H1 (cell line): ENCODE data around the gene ACOX1. TPM values are rescaled to one million over a fixed set of nuclear protein-coding genes. Genes with fewer than 3 reads are reported as not detected.
A peak's percentile ranks its signal among the peaks of the same experiment; 100 is the strongest.

Experiments used
- CTCF ChIA-PET: fragments of 300-600 bp; sonication (Branson Sonifier 250); formaldehyde crosslinking; loops from one replicate; lab custom pipeline; 2021; ENCODE audit not compliant: partially characterized antibody; lab: Charles Lee
- POLR2A ChIA-PET: fragments of 300-600 bp; sonication (Branson Sonifier 250); formaldehyde crosslinking; loops from one replicate; lab custom pipeline; 2021; ENCODE audit warnings: inconsistent platforms; ENCODE audit not compliant: partially characterized antibody; lab: Charles Lee
- DNase-seq, 2 experiments: peaks; one replicate each; pipeline versions ENCODE4 v3.0.0 to v3.0.0-alpha.2; 2010 to 2022; ENCODE audit warnings: low spot score in 2 of 2, low read depth in 1 of 2, mixed read lengths in 1 of 2
- FAIRE-seq: peaks from 2 replicates; lab custom pipeline; 2011; peaks lifted over from hg19 to GRCh38; lab: Jason Lieb, UNC
- H2AFZ ChIP-seq: 2 replicates; pipeline ENCODE4 v1.8.1; 2012; ENCODE audit warnings: low read length, inconsistent platforms
- H2AK5ac ChIP-seq: 2 replicates; pipeline ENCODE4 v1.6.1; 2013; ENCODE audit warnings: low read depth, low read length
- H2BK120ac ChIP-seq: replicated peaks from 2 replicates; pipeline ENCODE3; 2013; ENCODE audit warnings: low read depth, low read length, inconsistent platforms
- H2BK12ac ChIP-seq: 2 replicates; pipeline ENCODE4 v1.6.1; 2013; ENCODE audit warnings: low read depth, low read length
- H2BK15ac ChIP-seq: 2 replicates; pipeline ENCODE4 v1.6.1; 2013; ENCODE audit warnings: low read length
- H2BK20ac ChIP-seq: 2 replicates; pipeline ENCODE4 v1.6.1; 2013; ENCODE audit warnings: low read length
- H2BK5ac ChIP-seq: 2 replicates; pipeline ENCODE4 v1.6.1; 2013; ENCODE audit warnings: low read depth, low read length
- H3K14ac ChIP-seq: 2 replicates; pipeline ENCODE4 v1.6.1; 2013; ENCODE audit warnings: inconsistent platforms; ENCODE audit not compliant: insufficient read length
- H3K18ac ChIP-seq: 2 replicates; pipeline ENCODE4 v1.6.1; 2013; ENCODE audit warnings: low read length; ENCODE audit errors: extremely low read depth
- H3K23ac ChIP-seq: 2 replicates; pipeline ENCODE4 v1.6.1; 2013; ENCODE audit warnings: inconsistent platforms; ENCODE audit not compliant: insufficient read length
- H3K23me2 ChIP-seq: 2 replicates; pipeline ENCODE4 v1.6.1; 2013; ENCODE audit warnings: low read depth, low read length
- H3K27ac ChIP-seq: 2 replicates; pipeline ENCODE4 v1.6.1; 2011; ENCODE audit warnings: low read depth, low read length, inconsistent platforms
- H3K27me3 ChIP-seq, 4 experiments: replicated peaks in 1 of 4; 1 replicate in 1 of 4; 2 replicates in 3 of 4; pipeline versions ENCODE4 v1.6.1 to v1.8.1; 2011 to 2013; ENCODE audit warnings: low read length in 3 of 4, mild to moderate bottlenecking in 3 of 4, inconsistent platforms in 2 of 4, mixed read lengths in 2 of 4, moderate library complexity in 1 of 4; ENCODE audit not compliant: control insufficient read depth in 3 of 4, insufficient read depth in 3 of 4; ENCODE audit errors: extremely low read depth in 1 of 4
- H3K36me3 ChIP-seq, 4 experiments: 2 replicates each; pipeline versions ENCODE4 v1.6.1 to v1.8.1; 2011 to 2013; ENCODE audit warnings: mild to moderate bottlenecking in 4 of 4, low read length in 3 of 4, moderate library complexity in 2 of 4, control low read depth in 1 of 4, inconsistent platforms in 1 of 4; ENCODE audit not compliant: insufficient read depth in 4 of 4, control insufficient read depth in 2 of 4
- H3K4ac ChIP-seq: replicated peaks from 2 replicates; pipeline ENCODE3; 2013; ENCODE audit warnings: low read length, low read depth, mixed read lengths, inconsistent platforms; ENCODE audit not compliant: insufficient read length
- H3K4me1 ChIP-seq, 4 experiments: replicated peaks in 1 of 4; 1 replicate in 1 of 4; 2 replicates in 3 of 4; pipeline versions ENCODE4 v1.6.1 to v1.8.1; 2011 to 2013; ENCODE audit warnings: low read length in 3 of 4, inconsistent platforms in 2 of 4, mixed read lengths in 1 of 4; ENCODE audit not compliant: insufficient read depth in 4 of 4, control insufficient read depth in 3 of 4
- H3K4me2 ChIP-seq, 2 experiments: 2 replicates each; pipeline versions ENCODE4 v1.6.1 to v1.8.1; 2011 to 2013; ENCODE audit warnings: low read depth in 2 of 2, low read length in 2 of 2, control low read depth in 1 of 2, inconsistent platforms in 1 of 2, mild to moderate bottlenecking in 1 of 2; ENCODE audit not compliant: insufficient read depth in 1 of 2
- H3K4me3 ChIP-seq, 4 experiments: fragments of 200-600, 300-600 bp in 1 of 4; sonication (generic), shearing (Covaris generic), sonication (Bioruptor Twin) in 1 of 4; 2 replicates each; pipeline versions ENCODE4 v1.5.1 to v1.8.1; 2011 to 2016; ENCODE audit warnings: low read length in 4 of 4, low read depth in 3 of 4, control low read depth in 2 of 4, inconsistent platforms in 2 of 4, mild to moderate bottlenecking in 2 of 4, mixed read lengths in 1 of 4, moderate library complexity in 1 of 4; ENCODE audit not compliant: insufficient read depth in 2 of 4; ENCODE audit errors: extremely low read depth in 1 of 4
- H3K56ac ChIP-seq: replicated peaks from 2 replicates; pipeline ENCODE3; 2013; ENCODE audit warnings: low read depth, mild to moderate bottlenecking, mixed read lengths, low read length, inconsistent platforms; ENCODE audit not compliant: insufficient read length
- H3K79me1 ChIP-seq: 2 replicates; pipeline ENCODE4 v1.6.1; 2013; ENCODE audit warnings: low read depth, low read length, control low read depth
- H3K79me2 ChIP-seq, 2 experiments: 2 replicates each; pipeline versions ENCODE4 v1.6.1 to v1.8.1; 2012 to 2013; ENCODE audit warnings: low read length in 2 of 2, mild to moderate bottlenecking in 2 of 2, inconsistent platforms in 1 of 2; ENCODE audit not compliant: insufficient read depth in 2 of 2, control insufficient read depth in 1 of 2
- H3K9ac ChIP-seq, 4 experiments: replicated peaks in 1 of 4; 1 replicate in 1 of 4; 2 replicates in 3 of 4; pipeline versions ENCODE4 v1.6.1 to v1.8.1; 2011 to 2013; ENCODE audit warnings: low read depth in 3 of 4, low read length in 3 of 4, control low read depth in 2 of 4, mild to moderate bottlenecking in 2 of 4, moderate library complexity in 2 of 4, inconsistent platforms in 1 of 4; ENCODE audit errors: extremely low read depth in 1 of 4
- H3K9me3 ChIP-seq, 2 experiments: 2 replicates each; pipeline versions ENCODE4 v1.6.1 to v1.8.1; 2012 to 2013; ENCODE audit warnings: mild to moderate bottlenecking in 2 of 2, moderate library complexity in 2 of 2, control low read depth in 1 of 2, inconsistent platforms in 1 of 2, low read depth in 1 of 2, low read length in 1 of 2, mixed read lengths in 1 of 2; ENCODE audit not compliant: insufficient read depth in 2 of 2
- H4K20me1 ChIP-seq, 2 experiments: replicated peaks in 1 of 2; 2 replicates each; pipeline versions ENCODE3 to v1.8.1; 2011 to 2013; ENCODE audit warnings: inconsistent platforms in 2 of 2, low read length in 2 of 2, mild to moderate bottlenecking in 1 of 2; ENCODE audit not compliant: insufficient read depth in 2 of 2, control insufficient read depth in 1 of 2
- H4K5ac ChIP-seq: 2 replicates; pipeline ENCODE4 v1.6.1; 2013; ENCODE audit warnings: low read length, low read depth, mixed read lengths, inconsistent platforms; ENCODE audit not compliant: insufficient read length
- H4K8ac ChIP-seq: 2 replicates; pipeline ENCODE4 v1.8.0; 2013; ENCODE audit warnings: mild to moderate bottlenecking, moderate library complexity, low read length, inconsistent platforms; ENCODE audit not compliant: insufficient read depth; ENCODE audit errors: extremely low read depth
- H4K91ac ChIP-seq: replicated peaks from 2 replicates; pipeline ENCODE3; 2013; ENCODE audit warnings: low read length, mixed read lengths, inconsistent platforms; ENCODE audit not compliant: insufficient read length
- BACH1 ChIP-seq: IDR thresholded peaks from 2 replicates; pipeline ENCODE4 v1.6.1; 2012; ENCODE audit warnings: low read length, improper control_type of control experiment
- CHD2 ChIP-seq: IDR thresholded peaks from 2 replicates; pipeline ENCODE4 v1.6.1; 2012; ENCODE audit warnings: low read length, improper control_type of control experiment
- CTBP2 ChIP-seq: IDR thresholded peaks from 2 replicates; pipeline ENCODE4 v1.7.0; 2011; ENCODE audit warnings: borderline replicate concordance, mild to moderate bottlenecking, moderate library complexity, mixed read lengths, low read length; ENCODE audit not compliant: insufficient read depth, insufficient read length
- FOSL1 ChIP-seq: IDR thresholded peaks from 2 replicates; pipeline ENCODE4 v1.6.1; 2011; ENCODE audit warnings: mild to moderate bottlenecking, low read depth, low read length, moderate library complexity; ENCODE audit not compliant: insufficient read depth
- GTF2F1 ChIP-seq: IDR thresholded peaks from 2 replicates; pipeline ENCODE4 v1.6.1; 2012; ENCODE audit warnings: low read depth, low read length, improper control_type of control experiment, borderline replicate concordance
- MAX ChIP-seq: IDR thresholded peaks from 2 replicates; pipeline ENCODE4 v1.6.1; 2012; ENCODE audit warnings: inconsistent platforms
- RNF2 ChIP-seq: fragments of 200-900, 300-1000 bp; sonication (generic); IDR thresholded peaks from 2 replicates; pipeline ENCODE4 v1.7.1; 2016; ENCODE audit warnings: borderline replicate concordance, low read depth, mild to moderate bottlenecking, antibody characterized with exemption, low read length; ENCODE audit not compliant: poor library complexity, severe bottlenecking; ENCODE audit errors: missing control alignments
- RXRA ChIP-seq: IDR thresholded peaks from 2 replicates; pipeline ENCODE4 v1.6.1; 2011; ENCODE audit warnings: low read depth, mild to moderate bottlenecking, low read length, moderate library complexity; ENCODE audit not compliant: insufficient read depth
- SIN3A ChIP-seq, 2 experiments: IDR thresholded peaks in 1 of 2; conservative IDR thresholded peaks in 1 of 2; 2 replicates each; pipeline ENCODE4 v1.6.1; 2011 to 2012; ENCODE audit warnings: low read length in 2 of 2, improper control_type of control experiment in 1 of 2, low read depth in 1 of 2, mild to moderate bottlenecking in 1 of 2
- TAF1 ChIP-seq: IDR thresholded peaks from 2 replicates; pipeline ENCODE4 v1.6.1; 2011; ENCODE audit warnings: mild to moderate bottlenecking, low read depth, low read length
- TEAD4 ChIP-seq: IDR thresholded peaks from 2 replicates; pipeline ENCODE4 v1.6.1; 2012; ENCODE audit warnings: low read depth, low read length, inconsistent platforms, mixed read lengths
- ZNF274 ChIP-seq: IDR thresholded peaks from 2 replicates; pipeline ENCODE4 v1.7.0; 2012; ENCODE audit warnings: low read length, borderline replicate concordance; ENCODE audit errors: extremely low read depth
- WGBS, 2 experiments: shearing (Covaris generic) in 1 of 2; methylation state at CpG; one replicate each; pipeline versions ENCODE4 v1.1.6 to v1.1.7; 2013 to 2015; ENCODE audit warnings: low lambda C conversion rate in 2 of 2, mixed read lengths in 2 of 2, inconsistent platforms in 1 of 2, low coverage in 1 of 2, missing lambda C conversion rate in 1 of 2; ENCODE audit not compliant: insufficient replicate concordance in 2 of 2, insufficient coverage in 1 of 2, insufficient read length in 1 of 2; ENCODE audit errors: extremely low coverage in 1 of 2, missing lambda C conversion rate in 1 of 2; 5-methylcytosine and 5-hydroxymethylcytosine counted together
- polyA plus RNA-seq, 7 experiments: library from polyadenylated mRNA; depleted of rRNA in 3 of 7; stranded (reverse) in 5 of 7; unstranded in 2 of 7; fragments of >200 nt in 5 of 7; fragments of 200-250 nt in 2 of 7; gene quantifications; 1 replicate in 5 of 7; 2 replicates in 1 of 7; 4 replicates in 1 of 7; pipeline versions ENCODE4 v1.2.1 to v1.2.3, GENCODE V29; 2011 to 2013; ENCODE audit warnings: missing spikeins in 2 of 7, mixed read lengths in 2 of 7
- total RNA-seq: library from RNA; stranded (reverse); fragmentation: NEBNext Ultra II Directional; extraction: Animal tissue kit (Norgen Biotek cat#: 25700); gene quantifications from 2 replicates; pipeline ENCODE4 v1.2.1, GENCODE V29; 2021

ACOX1 gene
- total and polyA plus RNA-seq, 2 of the 8 experiments (the other 6 are each of a cell fraction or from before 2014, with no cell fraction given) = 10.5 to 30.4 TPM

DNA sequence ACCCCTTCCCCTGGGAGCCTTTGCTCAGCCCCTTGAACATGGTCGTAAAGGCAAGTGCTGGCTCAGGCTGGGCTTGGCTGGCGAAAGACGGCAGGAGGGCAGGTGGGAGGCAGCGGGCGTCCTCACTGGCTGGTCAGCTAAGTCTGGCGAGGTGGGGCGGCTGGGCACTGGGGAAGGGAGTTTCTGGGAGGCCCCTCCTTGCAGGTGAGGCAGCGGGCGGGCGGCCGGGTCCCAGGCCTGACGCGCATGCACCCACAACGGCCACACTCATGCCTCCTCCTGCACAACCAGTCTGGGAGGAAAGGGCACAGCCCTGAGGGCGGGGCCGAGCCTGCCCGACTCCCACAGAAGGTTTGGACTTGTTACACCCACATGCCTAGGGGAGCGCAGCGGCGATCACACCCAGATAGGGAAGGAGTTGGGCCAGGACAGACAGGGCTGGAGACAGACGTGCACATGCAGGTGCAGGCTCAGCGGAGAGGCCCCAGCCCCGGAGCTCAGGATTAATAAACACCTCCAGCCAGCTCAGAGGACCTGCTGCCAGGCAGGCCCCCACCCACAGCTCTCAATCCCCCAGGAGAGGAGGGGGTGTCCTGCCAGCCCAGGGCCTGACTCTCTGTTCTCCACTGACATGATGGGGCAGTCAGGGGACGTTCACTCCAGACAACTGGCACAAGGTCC lies 48.3 kb upstream of the ACOX1 start, which contains the start of gene EVPL:
TSS of gene EVPL (minus strand) at position 148 of the 681 bp plus-strand sequence. CDS start at position 40, 108 bp downstream.
- Histone ChIP-seq H3K23ac (no peak within 1 kb of the TSS), H2BK15ac (peak within 1 kb of the TSS; percentile 88; the same call in 1 of the 2 replicates), H2AK5ac (peak within 1 kb of the TSS; percentile 15; the same call in 1 of the 2 replicates), H3K27me3 (no peaks in the 10 kb centered on the region), H4K8ac (no peak within 1 kb of the TSS; the same call in none of the 2 replicates), H2BK20ac (no peak within 1 kb of the TSS), H3K18ac (peak within 1 kb of the TSS; percentile 13; the same call in 1 of the 2 replicates), H4K91ac (no peak within 1 kb of the TSS), H2BK12ac (peak within 1 kb of the TSS; percentile 60; the same call in 1 of the 2 replicates), H3K9me3 (no peaks in the 10 kb centered on the region), H3K79me1 (no peaks in the 10 kb centered on the region), H3K4ac (no peak within 1 kb of the TSS), H3K56ac (no peak within 1 kb of the TSS), H2AFZ (no peak within 1 kb of the TSS), H3K36me3 (no peaks in the 10 kb centered on the region), H3K23me2 (no peaks in the 10 kb centered on the region), H3K4me3 (no peak within 1 kb of the TSS), H3K4me1 (peaks cover 0 to 12% (median 4%) of the 10 kb centered on the region in 4 experiments; a peak in 6 of 7 replicates), H3K27ac (no peak within 1 kb of the TSS), H3K79me2 (no peaks in the 10 kb centered on the region), H2BK120ac (no peak within 1 kb of the TSS), H4K5ac (no peak within 1 kb of the TSS), H3K4me2 (no peak within 1 kb of the TSS), H3K14ac (no peak within 1 kb of the TSS), H2BK5ac (no peak within 1 kb of the TSS), H4K20me1 (no peaks in the 10 kb centered on the region), H3K9ac (no peak within 1 kb of the TSS)
- 78% methylated on average over 17 of the region's 24 CpGs; no CpG with 5 or more reads in 1 of the 2 experiments for WGBS, 2 experiments
- FAIRE-seq = no peak
- POLR2A ChIA-PET = interaction anchor here (0.7 kb wide), 1 partner anchor 15 kb away, joined by 5 read pairs; no protein-coding TSS in a partner anchor
- no peak for DNase-seq
- CTCF ChIA-PET = interaction anchor here (13.7 kb wide), 1 partner anchor 19 kb away, joined by 229 read pairs; the partner anchor contains the start of gene CDK3
- TF ChIP-seq BACH1 = no peak
- no peak for TF ChIP-seq SIN3A (conservative IDR thresholded peaks at IDR 0.05 in 1 of 2, IDR thresholded peaks at IDR 0.05 in 1 of 2; ENCODE audit: low read depth in 1 of 2, low read length in 2 of 2)
- TF ChIP-seq CTBP2 = no peak
- TF ChIP-seq TEAD4 = no peak
- no peak for TF ChIP-seq CHD2
- no peak for TF ChIP-seq MAX
- no peak for TF ChIP-seq FOSL1
- TF ChIP-seq TAF1 = no peak
- no peak for TF ChIP-seq RNF2
- TF ChIP-seq RXRA = no peak
- no peak for TF ChIP-seq ZNF274
- TF ChIP-seq GTF2F1 = no peak
